Endothelial cell of umbilical vein (primary cell): ENCODE results near the gene EIF2B2.

ENCODE experiments used
- CTCF ChIP-seq, 2 donors: IDR thresholded peaks; 1 replicate in 1 of 2; 2 replicates in 1 of 2; pipeline ENCODE4 v1.5.1; 2011; ENCODE audit warnings: low read length in 2 of 2, mild to moderate bottlenecking in 2 of 2, moderate library complexity in 2 of 2, control low read depth in 1 of 2, inconsistent platforms in 1 of 2, low read depth in 1 of 2; ENCODE audit not compliant: insufficient read depth in 1 of 2; ENCODE audit errors: extremely low read depth in 1 of 2
- EZH2 ChIP-seq: IDR thresholded peaks from 2 replicates; pipeline ENCODE4 v1.6.1; 2012; ENCODE audit warnings: borderline replicate concordance, low read depth, mild to moderate bottlenecking, moderate library complexity, low read length, inconsistent platforms; ENCODE audit not compliant: severe bottlenecking
- MYC ChIP-seq: IDR thresholded peaks from one replicate; pipeline ENCODE4 v1.6.1; 2011; ENCODE audit warnings: mild to moderate bottlenecking, low read depth, low read length
- POLR2AphosphoS5 ChIP-seq: IDR thresholded peaks from 2 replicates; pipeline ENCODE4 v1.6.1; 2012; ENCODE audit warnings: low read depth, mild to moderate bottlenecking, control low read depth, low read length, moderate library complexity; ENCODE audit not compliant: insufficient read depth

GRCh38 chr14:75050852-75051555, 48.3 kb downstream of the EIF2B2 start, which contains the start of gene MLH3:
- TF ChIP-seq CTCF (IDR thresholded peaks at IDR 0.05; ENCODE audit: extremely low read depth in 1 of 2, insufficient read depth in 1 of 2, low read depth in 1 of 2, low read length in 2 of 2), result no peak
- no peak for TF ChIP-seq EZH2
- TF ChIP-seq POLR2AphosphoS5, result peak; percentile 77
- no peak for TF ChIP-seq MYC
